Hippocampal formation (tissue), 2 donors: Measurements from ENCODE around the gene CUX1.

Source experiments
- DNase-seq, 2 donors: peaks; one replicate each; lab custom pipeline; 2025; lab: John Stamatoyannopoulos, UW

Gene CUX1

DNA sequence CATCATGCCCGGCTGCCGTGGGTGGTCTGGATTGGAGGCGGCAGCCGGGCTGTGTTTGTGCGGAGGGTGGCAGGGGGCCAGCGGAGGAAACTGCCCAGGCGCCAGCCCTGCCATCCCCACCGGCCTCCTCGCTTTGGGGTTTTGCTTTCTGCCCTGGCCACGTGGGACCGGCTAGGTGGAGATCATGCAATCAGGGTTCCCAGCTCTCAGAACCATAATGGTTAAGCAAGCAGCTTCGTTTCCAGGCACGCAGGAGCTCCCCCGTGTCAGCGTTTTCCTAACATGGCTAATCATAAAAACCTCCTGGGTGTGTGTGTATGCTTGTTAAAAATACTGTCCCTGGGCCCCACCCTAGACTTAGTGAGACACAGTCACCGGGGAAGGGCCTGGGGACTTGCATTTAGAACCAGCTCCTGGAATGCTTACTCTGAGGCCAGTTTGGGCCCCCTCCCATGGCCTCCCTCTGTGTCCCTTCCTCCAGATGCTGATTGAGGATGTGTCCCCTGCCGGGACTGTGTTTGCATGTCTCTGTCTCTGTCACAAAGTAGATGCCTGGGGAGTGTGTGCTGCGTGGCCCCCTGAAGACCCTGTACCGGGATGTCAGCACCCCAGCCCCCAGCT is 119.3 kb downstream of the CUX1 start:
- DNase-seq = no peak

GRCh38 chr7:101937717-101938514 is 120.5 kb downstream of the CUX1 start:
- DNase-seq = no peak

- DNase-seq = no peak
These were observed 121.8 kb downstream of the CUX1 start for GRCh38 chr7:101939136-101939695.

- no peak for DNase-seq
These were observed 122.7 kb downstream of the CUX1 start for GRCh38 chr7:101940151-101940550.

GRCh38 chr7:101940830-101941229 is 123.4 kb downstream of the CUX1 start:
- no peak for DNase-seq

GRCh38 chr7:101941481-101942383 is 124.3 kb downstream of the CUX1 start:
- DNase-seq = no peak

GRCh38 chr7:101942603-101943210 is 125.3 kb downstream of the CUX1 start:
- no peak for DNase-seq

- DNase-seq = no peak
These were observed 125.9 kb downstream of the CUX1 start for GRCh38 chr7:101943306-101943705.

DNA sequence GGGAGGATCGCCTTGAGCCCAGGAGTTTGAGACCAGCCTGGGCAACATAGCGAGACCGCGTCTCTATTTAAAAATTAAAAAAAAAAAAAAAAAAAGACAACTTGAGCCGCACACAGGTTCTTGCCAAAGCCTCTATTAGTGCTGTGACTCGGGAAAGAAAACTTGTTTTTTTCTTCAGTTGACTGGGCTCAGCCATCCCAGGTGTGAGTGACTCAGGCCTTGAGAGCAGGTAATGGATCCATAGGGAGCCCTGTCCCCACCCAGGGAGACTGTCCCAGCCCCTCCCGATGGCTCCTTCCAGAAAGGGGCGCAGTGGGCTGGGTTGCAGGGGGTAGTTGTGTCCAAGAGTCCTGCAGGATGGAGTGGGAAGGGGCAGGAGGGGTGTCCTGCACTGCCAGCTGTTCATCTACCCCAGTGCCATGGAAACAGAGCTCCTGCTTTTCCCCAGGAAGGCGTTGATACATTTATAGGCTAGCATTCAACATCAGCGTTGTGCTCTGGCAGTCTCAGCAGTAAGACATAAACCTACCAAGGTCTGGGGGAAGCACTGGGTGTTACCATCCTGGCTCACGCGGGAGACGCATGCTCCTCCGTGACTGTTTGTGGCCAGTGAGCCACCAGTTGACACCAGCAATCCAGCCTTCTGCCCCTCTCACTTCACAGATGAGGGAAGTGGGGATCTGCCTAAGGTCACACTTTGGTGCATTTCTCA is 126.6 kb downstream of the CUX1 start:
- no peak for DNase-seq

DNA sequence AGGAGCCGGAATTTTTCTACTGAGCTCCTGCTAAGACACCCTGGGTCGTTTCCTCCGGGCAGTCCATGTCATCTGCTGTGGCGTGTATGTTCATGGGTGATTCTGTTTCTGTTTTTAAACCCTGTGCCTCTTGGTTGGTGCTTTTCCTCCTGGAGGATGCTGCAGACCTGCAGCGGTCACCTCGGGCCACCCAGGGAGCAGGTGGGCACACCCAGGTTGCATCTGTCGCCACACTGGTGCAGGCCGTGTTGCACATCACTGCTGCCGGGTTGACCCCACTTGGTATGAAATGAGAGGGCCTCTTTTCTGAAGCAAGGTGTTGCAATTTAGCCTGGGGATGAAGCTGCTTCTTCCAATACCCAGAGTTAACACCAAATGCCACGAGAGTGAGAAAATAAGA is 127.2 kb downstream of the CUX1 start:
- DNase-seq = no peak

GRCh38 chr7:101945034-101945758 is 127.8 kb downstream of the CUX1 start:
- DNase-seq = no peak

GRCh38 chr7:101947899-101948298 is 130.5 kb downstream of the CUX1 start:
- no peak for DNase-seq

GRCh38 chr7:101948650-101949049 is 131.2 kb downstream of the CUX1 start:
- DNase-seq = no peak

GRCh38 chr7:101950450-101951119 is 133.2 kb downstream of the CUX1 start:
- DNase-seq = no peak

GRCh38 chr7:101951757-101952156 is 134.3 kb downstream of the CUX1 start:
- DNase-seq = no peak

- DNase-seq = no peak
These were observed 135.2 kb downstream of the CUX1 start for GRCh38 chr7:101952355-101953247.

DNA sequence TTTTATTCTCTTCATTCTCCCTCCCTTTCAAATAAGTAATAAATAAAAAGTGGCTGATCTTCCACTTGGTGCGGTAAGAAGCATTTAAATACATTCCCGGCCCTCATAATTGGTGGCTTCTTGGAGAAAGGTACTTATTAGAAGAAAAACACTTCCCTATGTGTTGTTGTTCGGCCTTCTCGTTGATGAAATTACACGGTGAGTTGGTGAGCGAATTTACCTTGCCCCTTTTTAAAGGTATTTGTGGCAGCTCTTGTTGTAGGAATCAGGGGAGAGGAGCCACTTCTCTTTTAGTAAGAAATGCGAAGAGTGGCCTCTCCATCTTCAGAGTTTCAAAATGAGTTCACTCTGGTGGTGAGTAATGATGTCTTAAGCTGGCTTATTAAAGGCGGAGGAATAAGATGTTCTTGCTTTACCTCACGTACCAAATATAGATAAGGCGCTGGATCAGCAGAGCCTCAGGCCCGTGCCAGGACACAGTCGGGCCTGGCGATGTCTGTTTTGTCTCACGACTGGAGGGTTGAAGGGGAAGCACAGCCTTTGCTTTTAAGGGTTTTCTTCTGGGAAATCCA is 135.9 kb downstream of the CUX1 start:
- DNase-seq = no peak

- no peak for DNase-seq
These were observed 137.1 kb downstream of the CUX1 start for GRCh38 chr7:101954499-101954898.
